ENCODE results near the gene MYDGF. TPM values are rescaled to one million over a fixed set of nuclear protein-coding genes. Genes with fewer than 3 reads are reported as not detected.

The MYDGF gene
- total RNA-seq, 1 donor from 2014 or later: 131 TPM

GRCh38 chr19:4675346-4675745 is 5.2 kb upstream of the MYDGF start:
- no peak for DNase-seq (ENCODE audit: low read depth)
- Histone ChIP-seq H3K36me3 (ENCODE audit: insufficient read depth, low read length) (peaks cover 6% of the 10 kb centered on the region), H3K4me1 (ENCODE audit: insufficient read depth, low read length) (no peaks in the 10 kb centered on the region), H3K4me3 (ENCODE audit: insufficient read depth, low read depth, low read length) (no peak overlapping the region), H4K20me1 (ENCODE audit: insufficient read depth, low read length) (peaks cover 5% of the 10 kb centered on the region), H3K27me3 (ENCODE audit: insufficient read depth, low read length) (no peaks in the 10 kb centered on the region), H3K4me2 (ENCODE audit: low read length) (no peak overlapping the region), H3K9me3 (ENCODE audit: insufficient read depth, low read depth, low read length) (no peaks in the 10 kb centered on the region), H2AFZ (ENCODE audit: low read depth, low read length) (no peak overlapping the region), H3K9ac (ENCODE audit: low read length) (no peak overlapping the region), H3K27ac (ENCODE audit: low read depth, low read length) (no peak overlapping the region), H3K79me2 (ENCODE audit: insufficient read depth, low read length) (no peaks in the 10 kb centered on the region)
- H3K4me3 Mint-ChIP-seq (ENCODE audit: unreplicated experiment): no peak overlapping the region
- peaks cover 5% of the 10 kb centered on the region for H3K36me3 Mint-ChIP-seq (ENCODE audit: low read depth, unreplicated experiment)
- H3K27ac Mint-ChIP-seq (ENCODE audit: unreplicated experiment): no peak overlapping the region
- no peaks in the 10 kb centered on the region for H3K27me3 Mint-ChIP-seq (ENCODE audit: low read depth, unreplicated experiment)
- no peak for FAIRE-seq
- no peaks in the 10 kb centered on the region for H3K9me3 Mint-ChIP-seq (ENCODE audit: unreplicated experiment)
- no peaks in the 10 kb centered on the region for H3K4me1 Mint-ChIP-seq (ENCODE audit: low read depth, unreplicated experiment)
- TF ChIP-seq CTCF (IDR thresholded peaks at IDR 0.05; ENCODE audit: insufficient read depth, low read depth, low read length) (no peak), EZH2 (IDR thresholded peaks at IDR 0.05; ENCODE audit: insufficient read depth, low read length) (no peak)

- Histone ChIP-seq H3K9ac (ENCODE audit: low read length) (no peak overlapping the region), H3K27ac (ENCODE audit: low read depth, low read length) (no peak overlapping the region), H2AFZ (ENCODE audit: low read depth, low read length) (no peak overlapping the region), H4K20me1 (ENCODE audit: insufficient read depth, low read length) (peaks cover 5% of the 10 kb centered on the region), H3K4me2 (ENCODE audit: low read length) (no peak overlapping the region), H3K36me3 (ENCODE audit: insufficient read depth, low read length) (peaks cover 7% of the 10 kb centered on the region), H3K4me1 (ENCODE audit: insufficient read depth, low read length) (peaks cover 7% of the 10 kb centered on the region), H3K9me3 (ENCODE audit: insufficient read depth, low read depth, low read length) (no peaks in the 10 kb centered on the region), H3K27me3 (ENCODE audit: insufficient read depth, low read length) (no peaks in the 10 kb centered on the region), H3K4me3 (ENCODE audit: insufficient read depth, low read depth, low read length) (no peak overlapping the region), H3K79me2 (ENCODE audit: insufficient read depth, low read length) (peaks cover 11% of the 10 kb centered on the region)
- no peaks in the 10 kb centered on the region for H3K27me3 Mint-ChIP-seq (ENCODE audit: low read depth, unreplicated experiment)
- H3K4me3 Mint-ChIP-seq (ENCODE audit: unreplicated experiment): no peak overlapping the region
- no peak overlapping the region for H3K27ac Mint-ChIP-seq (ENCODE audit: unreplicated experiment)
- H3K36me3 Mint-ChIP-seq (ENCODE audit: low read depth, unreplicated experiment): peaks cover 5% of the 10 kb centered on the region
- FAIRE-seq (no peak), DNase-seq (ENCODE audit: low read depth) (no peak)
- TF ChIP-seq CTCF (IDR thresholded peaks at IDR 0.05; ENCODE audit: insufficient read depth, low read depth, low read length): no peak
- no peak for TF ChIP-seq EZH2 (IDR thresholded peaks at IDR 0.05; ENCODE audit: insufficient read depth, low read length)
- no peaks in the 10 kb centered on the region for H3K9me3 Mint-ChIP-seq (ENCODE audit: unreplicated experiment)
- H3K4me1 Mint-ChIP-seq (ENCODE audit: low read depth, unreplicated experiment): peaks cover 3% of the 10 kb centered on the region
These were observed 3.6 kb upstream of the MYDGF start for GRCh38 chr19:4673726-4674125.

GRCh38 chr19:4673216-4673615 is 3.1 kb upstream of the MYDGF start:
- Histone ChIP-seq H3K9me3 (ENCODE audit: insufficient read depth, low read depth, low read length) (no peaks in the 10 kb centered on the region), H3K4me1 (ENCODE audit: insufficient read depth, low read length) (peaks cover 9% of the 10 kb centered on the region), H3K27me3 (ENCODE audit: insufficient read depth, low read length) (no peaks in the 10 kb centered on the region), H2AFZ (ENCODE audit: low read depth, low read length) (no peak overlapping the region), H3K9ac (ENCODE audit: low read length) (no peak overlapping the region), H3K36me3 (ENCODE audit: insufficient read depth, low read length) (peaks cover 12% of the 10 kb centered on the region), H4K20me1 (ENCODE audit: insufficient read depth, low read length) (peaks cover 5% of the 10 kb centered on the region), H3K4me3 (ENCODE audit: insufficient read depth, low read depth, low read length) (no peak overlapping the region), H3K79me2 (ENCODE audit: insufficient read depth, low read length) (peaks cover 16% of the 10 kb centered on the region), H3K27ac (ENCODE audit: low read depth, low read length) (no peak overlapping the region), H3K4me2 (ENCODE audit: low read length) (no peak overlapping the region)
- no peak overlapping the region for H3K4me3 Mint-ChIP-seq (ENCODE audit: unreplicated experiment)
- FAIRE-seq (no peak), DNase-seq (ENCODE audit: low read depth) (no peak)
- peaks cover 5% of the 10 kb centered on the region for H3K36me3 Mint-ChIP-seq (ENCODE audit: low read depth, unreplicated experiment)
- TF ChIP-seq EZH2 (IDR thresholded peaks at IDR 0.05; ENCODE audit: insufficient read depth, low read length) (no peak), CTCF (IDR thresholded peaks at IDR 0.05; ENCODE audit: insufficient read depth, low read depth, low read length) (no peak)
- H3K9me3 Mint-ChIP-seq (ENCODE audit: unreplicated experiment): no peaks in the 10 kb centered on the region
- H3K27me3 Mint-ChIP-seq (ENCODE audit: low read depth, unreplicated experiment): no peaks in the 10 kb centered on the region
- peaks cover 3% of the 10 kb centered on the region for H3K4me1 Mint-ChIP-seq (ENCODE audit: low read depth, unreplicated experiment)
- H3K27ac Mint-ChIP-seq (ENCODE audit: unreplicated experiment): no peak overlapping the region

All from astrocyte (in vitro differentiated cells and primary cell).